Gastroesophageal sphincter (tissue), 4 donors: ENCODE results near the gene ZNF830. TPM values are rescaled to one million over a fixed set of nuclear protein-coding genes. Genes with fewer than 3 reads are reported as not detected.

ENCODE experiments used
- ATAC-seq: fragments of 150-250 bp; one replicate; pipeline ENCODE4 v1.9.1; 2016; ENCODE audit warnings: mild to moderate bottlenecking, moderate library complexity
- H3K27ac ChIP-seq, 4 donors: fragments of 200-600 bp; sonication (generic) in 3 of 4; 1 replicate in 3 of 4; 2 replicates in 1 of 4; pipeline ENCODE4 v1.5.1; 2016 to 2019
- H3K27me3 ChIP-seq: fragments of 200-600 bp; sonication (generic); one replicate; pipeline ENCODE4 v1.5.1; 2019
- H3K36me3 ChIP-seq, 2 donors: fragments of 200-600 bp; sonication (generic); one replicate each; pipeline ENCODE4 v1.5.1; 2019; ENCODE audit warnings: control low read depth in 1 of 2
- H3K4me1 ChIP-seq, 3 donors: fragments of 200-600 bp; sonication (generic); 1 replicate in 2 of 3; 2 replicates in 1 of 3; pipeline ENCODE4 v1.5.1; 2016 to 2019; ENCODE audit warnings: control low read depth in 2 of 3
- H3K4me3 ChIP-seq, 2 donors: fragments of 200-600 bp; sonication (generic); one replicate each; pipeline ENCODE4 v1.5.1; 2019; ENCODE audit warnings: mild to moderate bottlenecking in 1 of 2, moderate library complexity in 1 of 2
- H3K9me3 ChIP-seq, 3 donors: fragments of 200-600 bp; sonication (generic); one replicate each; pipeline ENCODE4 v1.5.1; 2017 to 2019; ENCODE audit warnings: control low read depth in 2 of 3
- EP300 ChIP-seq: sonication (generic); formaldehyde crosslinking; IDR thresholded peaks from one replicate; pipeline ENCODE4 v1.6.1; 2017; ENCODE audit warnings: antibody characterized with exemption, mild to moderate bottlenecking
- POLR2A ChIP-seq, 2 donors: fragments of 450-650 bp; IDR thresholded peaks; one replicate each; pipeline ENCODE4 v1.6.1; 2017; ENCODE audit warnings: antibody characterized with exemption in 2 of 2, mild to moderate bottlenecking in 2 of 2, moderate library complexity in 1 of 2
- POLR2AphosphoS5 ChIP-seq: sonication (generic); formaldehyde crosslinking; IDR thresholded peaks from one replicate; pipeline ENCODE4 v1.6.1; 2017; ENCODE audit warnings: antibody characterized with exemption
- WGBS, 2 donors: methylation state at CpG; one replicate each; pipeline ENCODE4 v1.1.5; 2018; ENCODE audit warnings: low coverage in 1 of 2; 5-methylcytosine and 5-hydroxymethylcytosine counted together
- total RNA-seq, 4 donors: library from RNA; depleted of rRNA; stranded (reverse); fragments of >200 nt; gene quantifications; one replicate each; pipeline ENCODE4 v1.1.0, GENCODE V29; 2016
- TF ChIP-seq, protein P1 (sequence below), 4 experiments: fragments of 200-600 bp in 2 of 4; fragments of 450-650 bp in 2 of 4; sonication (generic) in 1 of 4; IDR thresholded peaks; one replicate each; pipeline ENCODE4 v1.5.1; 2017 to 2019; ENCODE audit warnings: antibody characterized with exemption in 4 of 4, mild to moderate bottlenecking in 2 of 4, moderate library complexity in 2 of 4

The ZNF830 gene
- total RNA-seq, 4 donors from 2014 or later, result 12.7 to 15.0 (median 13.5) TPM

GRCh38 chr17:35010093-35010492 lies 48.8 kb downstream of the ZNF830 start:
- Histone ChIP-seq H3K36me3 (peaks cover 0 to 86% of the 10 kb centered on the region in 2 donors), H3K27me3 (no peaks in the 10 kb centered on the region)
- TF ChIP-seq, protein P1, sequence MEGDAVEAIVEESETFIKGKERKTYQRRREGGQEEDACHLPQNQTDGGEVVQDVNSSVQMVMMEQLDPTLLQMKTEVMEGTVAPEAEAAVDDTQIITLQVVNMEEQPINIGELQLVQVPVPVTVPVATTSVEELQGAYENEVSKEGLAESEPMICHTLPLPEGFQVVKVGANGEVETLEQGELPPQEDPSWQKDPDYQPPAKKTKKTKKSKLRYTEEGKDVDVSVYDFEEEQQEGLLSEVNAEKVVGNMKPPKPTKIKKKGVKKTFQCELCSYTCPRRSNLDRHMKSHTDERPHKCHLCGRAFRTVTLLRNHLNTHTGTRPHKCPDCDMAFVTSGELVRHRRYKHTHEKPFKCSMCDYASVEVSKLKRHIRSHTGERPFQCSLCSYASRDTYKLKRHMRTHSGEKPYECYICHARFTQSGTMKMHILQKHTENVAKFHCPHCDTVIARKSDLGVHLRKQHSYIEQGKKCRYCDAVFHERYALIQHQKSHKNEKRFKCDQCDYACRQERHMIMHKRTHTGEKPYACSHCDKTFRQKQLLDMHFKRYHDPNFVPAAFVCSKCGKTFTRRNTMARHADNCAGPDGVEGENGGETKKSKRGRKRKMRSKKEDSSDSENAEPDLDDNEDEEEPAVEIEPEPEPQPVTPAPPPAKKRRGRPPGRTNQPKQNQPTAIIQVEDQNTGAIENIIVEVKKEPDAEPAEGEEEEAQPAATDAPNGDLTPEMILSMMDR (IDR thresholded peaks at IDR 0.05), result no peak
- TF ChIP-seq POLR2A (IDR thresholded peaks at IDR 0.05) (no peak), EP300 (no peak), POLR2AphosphoS5 (no peak)

DNA sequence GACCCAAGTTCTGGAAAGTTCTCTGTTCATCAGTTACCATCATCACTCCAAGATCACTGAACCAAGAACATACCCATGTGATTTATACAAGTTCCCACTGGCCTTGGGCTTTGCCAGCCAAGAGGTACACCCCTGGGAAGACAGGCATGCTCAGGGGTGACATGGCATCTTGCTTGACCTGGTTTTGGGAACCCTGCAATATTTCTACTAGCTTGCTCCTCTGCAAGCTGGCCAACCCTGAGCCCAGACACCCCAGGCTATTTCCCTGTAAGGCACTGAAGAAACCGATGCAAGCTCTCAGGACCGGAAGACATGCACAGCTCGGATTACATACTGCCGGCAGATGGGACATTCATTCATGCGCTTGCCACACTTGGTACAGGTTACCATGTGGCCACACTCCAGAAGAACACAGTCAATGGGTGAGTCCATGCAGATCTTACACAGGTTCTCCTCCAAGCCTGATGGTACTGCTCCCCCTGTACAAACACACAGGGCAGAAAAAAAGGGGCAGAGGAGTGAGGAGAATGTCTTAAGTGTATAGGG lies 50.4 kb downstream of the ZNF830 start:
- H3K27ac ChIP-seq, result peak overlapping the region in 1 of 4 donors; percentile 14
- H3K9me3 ChIP-seq, result no peaks in the 10 kb centered on the region
- 49% methylated on average over 3 of the region's 5 CpGs; no CpG with 5 or more reads in 1 of the 2 donors for WGBS, 2 donors
- ATAC-seq, result no peak
- H3K36me3 ChIP-seq, result peaks cover 2 to 86% of the 10 kb centered on the region in 2 donors
- TF ChIP-seq POLR2AphosphoS5 (no peak), POLR2A (IDR thresholded peaks at IDR 0.05) (no peak), EP300 (no peak)
- TF ChIP-seq, protein P1 (IDR thresholded peaks at IDR 0.05), result no peak
- H3K27me3 ChIP-seq, result no peaks in the 10 kb centered on the region
- no peaks in the 10 kb centered on the region for H3K4me1 ChIP-seq
- no peak overlapping the region for H3K4me3 ChIP-seq

More at GRCh38 chr17:35010093-35010492, 48.8 kb downstream of the ZNF830 start:
- Histone ChIP-seq H3K4me3 (no peak overlapping the region), H3K27ac (no peak overlapping the region), H3K9me3 (no peaks in the 10 kb centered on the region), H3K4me1 (no peaks in the 10 kb centered on the region)
- WGBS, 2 donors, result 55 to 75% methylated on average over 2 of the region's 3 CpGs
- no peak for ATAC-seq

Other genes with a start within 250 kb of the ZNF830 start
- gene CCT6B, start 80 bp upstream of the ZNF830 start, total RNA-seq, result 1 to 10 TPM; 2.5 to 4.0 (median 2.8) TPM
- gene LIG3, start 19.0 kb downstream of the ZNF830 start, total RNA-seq, result 10 to 100 TPM; 25.0 to 36.3 (median 29.9) TPM
- gene RFFL, start 102.2 kb downstream of the ZNF830 start, total RNA-seq, result 10 to 100 TPM; 16.7 to 43.8 (median 30.8) TPM
- 10 to 100 TPM in 2 of 4 donors, 1 to 10 TPM in 2; 5.1 to 11.1 (median 9.1) TPM for gene RAD51D, start 158.3 kb downstream of the ZNF830 start, total RNA-seq
- not detected for gene FNDC8, start 160.1 kb downstream of the ZNF830 start, total RNA-seq
- 10 to 100 TPM in 2 of 4 donors, 1 to 10 TPM in 2; 7.6 to 12.3 (median 9.3) TPM for gene NLE1, start 180.8 kb downstream of the ZNF830 start, total RNA-seq
- under 1 TPM in 3 of 4 donors, not detected in 1; 0.05 to 0.31 (median 0.13) TPM for gene UNC45B, start 186.3 kb downstream of the ZNF830 start, total RNA-seq
- gene SLC35G3, start 232.9 kb downstream of the ZNF830 start, total RNA-seq, result not detected